K562 (cell line): ENCODE measurements around the gene MEAF6. TPM values are rescaled to one million over a fixed set of nuclear protein-coding genes. Genes with fewer than 3 reads are reported as not detected.
A peak's percentile ranks its signal among the peaks of the same experiment; 100 is the strongest.

Experiments used
- ATAC-seq: fragments of 200-7000 bp; cut with Tn5 transposase; 3 replicates; pipeline ENCODE4 v1.9.1; 2020; ENCODE audit warnings: moderate library complexity
- BruUV-seq: library from RNA; stranded (reverse); fragments of 400-500 nt; replicated peaks from 2 replicates; lab custom pipeline; 2021; lab: Mats Ljungman, UMichigan
- CTCF ChIA-PET: fragments of 300-600 bp; formaldehyde crosslinking; extraction: SDS; loops from one replicate; lab custom pipeline; 2021; ENCODE audit warnings: low intra/inter-chr PET ratio; lab: Yijun Ruan, JAX
- POLR2A ChIA-PET: fragments of 300-600, 350-650 bp; sonication (Branson Sonifier 250); formaldehyde crosslinking; extraction: SDS; loops from one replicate; lab custom pipeline; 2021; ENCODE audit warnings: antibody characterized with exemption, inconsistent platforms; lab: Yijun Ruan, JAX
- DNase-seq, 4 experiments: peaks; one replicate each; pipeline versions ENCODE4 v3.0.0 to v3.0.0-alpha.2; 2011 to 2018; ENCODE audit warnings: low spot score in 3 of 4, mixed read lengths in 3 of 4; ENCODE audit errors: extremely low read depth in 1 of 4
- FAIRE-seq: peaks from 2 replicates; lab custom pipeline; 2011; peaks lifted over from hg19 to GRCh38; lab: Jason Lieb, UNC
- H2AFZ ChIP-seq: 2 replicates; pipeline ENCODE4 v1.6.0; 2011; ENCODE audit warnings: low read depth, low read length, control low read depth, inconsistent platforms
- H3K27ac ChIP-seq: fragments of 200-600 bp; 3 replicates; pipeline ENCODE4 v1.8.0; 2011; ENCODE audit warnings: low read depth, mild to moderate bottlenecking, control low read depth, inconsistent platforms, low read length, moderate library complexity, mixed read lengths; ENCODE audit errors: extremely low read depth
- H3K27me3 ChIP-seq, 2 experiments: fragments of 300-600 bp in 1 of 2; 2 replicates in 1 of 2; 3 replicates in 1 of 2; pipeline versions ENCODE4 v1.6.0 to v1.8.0; 2011; ENCODE audit warnings: inconsistent platforms in 2 of 2, low read length in 2 of 2, mild to moderate bottlenecking in 1 of 2, mixed read lengths in 1 of 2, moderate library complexity in 1 of 2; ENCODE audit not compliant: control insufficient read depth in 2 of 2, insufficient read depth in 2 of 2
- H3K36me3 ChIP-seq: fragments of 300-600 bp; 3 replicates; pipeline ENCODE4 v1.8.0; 2011; ENCODE audit warnings: mild to moderate bottlenecking, low read length, inconsistent platforms; ENCODE audit not compliant: control insufficient read depth, insufficient read depth
- H3K4me1 ChIP-seq, 2 experiments: fragments of 200-600 bp in 1 of 2; replicated peaks in 1 of 2; 2 replicates in 1 of 2; 3 replicates in 1 of 2; pipeline versions ENCODE4 v1.5.1 to v1.8.0; 2011; ENCODE audit warnings: inconsistent platforms in 2 of 2, low read length in 2 of 2, mild to moderate bottlenecking in 1 of 2, mixed read lengths in 1 of 2, moderate library complexity in 1 of 2; ENCODE audit not compliant: control insufficient read depth in 2 of 2, insufficient read depth in 2 of 2
- H3K4me2 ChIP-seq: 2 replicates; pipeline ENCODE4 v1.6.1; 2011; ENCODE audit warnings: low read length, control low read depth, inconsistent platforms, mixed read lengths; ENCODE audit not compliant: insufficient read depth
- H3K4me3 ChIP-seq: fragments of 200-600 bp; sonication (generic), shearing (Covaris generic); 2 replicates; pipeline ENCODE4 v1.5.1; 2016; ENCODE audit warnings: control low read depth, inconsistent platforms
- H3K79me2 ChIP-seq: fragments of 200-600 bp; 3 replicates; pipeline ENCODE4 v1.8.0; 2011; ENCODE audit warnings: low read length, inconsistent platforms; ENCODE audit not compliant: control insufficient read depth, insufficient read depth
- H3K9ac ChIP-seq, 2 experiments: 2 replicates each; pipeline versions ENCODE4 v1.6.0 to v1.6.1; 2011; ENCODE audit warnings: low read depth in 2 of 2, low read length in 2 of 2, control low read depth in 1 of 2, inconsistent platforms in 1 of 2, mild to moderate bottlenecking in 1 of 2, mixed read lengths in 1 of 2; ENCODE audit not compliant: insufficient read depth in 1 of 2
- H3K9me1 ChIP-seq: one replicate; pipeline ENCODE4 v1.6.0; 2011; ENCODE audit warnings: inconsistent platforms, mild to moderate bottlenecking, low read length, moderate library complexity; ENCODE audit not compliant: control insufficient read depth, insufficient read depth
- H3K9me3 ChIP-seq: replicated peaks from 2 replicates; pipeline ENCODE4 v1.5.1; 2011; ENCODE audit warnings: low read depth, low read length, inconsistent platforms; ENCODE audit not compliant: control insufficient read depth, insufficient read depth
- H4K20me1 ChIP-seq: replicated peaks from 2 replicates; pipeline ENCODE4 v1.6.1; 2011; ENCODE audit warnings: low read length, inconsistent platforms, mixed read lengths; ENCODE audit not compliant: control insufficient read depth, insufficient read depth
- C11orf30 ChIP-seq: fragments of 450-650 bp; IDR thresholded peaks from 2 replicates; pipeline ENCODE4 v1.6.1; 2016; ENCODE audit warnings: low read depth, mild to moderate bottlenecking
- CBX8 ChIP-seq: fragments of 200-600 bp; sonication (generic); IDR thresholded peaks from 2 replicates; pipeline ENCODE4 v1.6.1; 2012; ENCODE audit warnings: borderline replicate concordance, mixed run types, low read depth, mild to moderate bottlenecking, moderate library complexity, mixed read lengths, low read length, control low read depth, inconsistent platforms; ENCODE audit not compliant: poor library complexity, severe bottlenecking; ENCODE audit errors: extremely low read depth
- MAFF ChIP-seq: IDR thresholded peaks from 2 replicates; pipeline ENCODE4 v1.6.1; 2012; ENCODE audit warnings: low read length, improper control_type of control experiment
- MAFG ChIP-seq: fragments of 450-650 bp; conservative IDR thresholded peaks from 2 replicates; pipeline ENCODE4 v1.6.1; 2016; ENCODE audit warnings: missing genetic modification characterization, missing compliant biosample characterization
- MAFK ChIP-seq: IDR thresholded peaks from 2 replicates; pipeline ENCODE4 v1.6.1; 2011; ENCODE audit warnings: low read length, improper control_type of control experiment
- MYNN ChIP-seq, 2 experiments: sonication (generic); formaldehyde crosslinking in 1 of 2; IDR thresholded peaks; 2 replicates each; pipeline versions ENCODE4 v1.5.0 to v1.6.1; 2016 to 2020; ENCODE audit warnings: antibody characterized with exemption in 1 of 2, missing genetic modification reagents in 1 of 2
- ZNF146 ChIP-seq: IDR thresholded peaks from one replicate; pipeline ENCODE4 v1.6.1; 2018; ENCODE audit warnings: missing compliant biosample characterization; ENCODE audit not compliant: unreplicated experiment
- ZNF316 ChIP-seq: fragments of 450-650 bp; IDR thresholded peaks from 2 replicates; pipeline ENCODE4 v1.6.1; 2016
- WGBS: fragments of 100-300 bp; shearing (Covaris generic); methylation state at CpG from one replicate; pipeline ENCODE4 v1.1.6; 2016; ENCODE audit warnings: low coverage, mixed read lengths; ENCODE audit not compliant: insufficient coverage; ENCODE audit errors: missing lambda C conversion rate; 5-methylcytosine and 5-hydroxymethylcytosine counted together
- in situ Hi-C: fragments of 300-500 bp; cut with MboI; formaldehyde crosslinking; loops from 4 replicates; pipeline ENCODE4 v1.15.0; 2018; ENCODE audit warnings: inconsistent platforms, mixed read lengths
- intact Hi-C: fragments of 100-400 bp; cut with micrococcal nuclease; formaldehyde crosslinking; loops from 2 replicates; pipeline ENCODE4 v1.14.2; 2022
- polyA plus RNA-seq, 8 experiments: library from polyadenylated mRNA; depleted of rRNA in 4 of 8; stranded (reverse) in 5 of 8; unstranded in 3 of 8; fragments of >200 nt; fragmentation: Nextera tagmentation in 2 of 8; fragmentation: Illumina TruSeq in 1 of 8; extraction: Ambion mirVana in 2 of 8; extraction: Trizol in 1 of 8; gene quantifications; 2 replicates each; pipeline versions ENCODE4 v1.2.1 to v1.2.3, GENCODE V29; 2011 to 2014; ENCODE audit warnings: inconsistent platforms in 1 of 8, missing spikeins in 1 of 8
- total RNA-seq, 7 experiments: library from RNA; depleted of rRNA in 6 of 7; stranded (reverse); fragments of >200 nt in 6 of 7; fragmentation: Illumina TruSeq in 2 of 7; extraction: Trizol in 2 of 7; gene quantifications; 2 replicates each; pipeline versions ENCODE4 v1.2.1 to v1.2.3, GENCODE V29; 2011 to 2021; ENCODE audit warnings: low replicate concordance in 1 of 7

MEAF6 gene
- total and polyA plus RNA-seq, 9 of the 15 experiments (the other 6 are each of a cell fraction or from before 2014, with no cell fraction given) = 55.0 to 151 (median 92.3) TPM

DNA sequence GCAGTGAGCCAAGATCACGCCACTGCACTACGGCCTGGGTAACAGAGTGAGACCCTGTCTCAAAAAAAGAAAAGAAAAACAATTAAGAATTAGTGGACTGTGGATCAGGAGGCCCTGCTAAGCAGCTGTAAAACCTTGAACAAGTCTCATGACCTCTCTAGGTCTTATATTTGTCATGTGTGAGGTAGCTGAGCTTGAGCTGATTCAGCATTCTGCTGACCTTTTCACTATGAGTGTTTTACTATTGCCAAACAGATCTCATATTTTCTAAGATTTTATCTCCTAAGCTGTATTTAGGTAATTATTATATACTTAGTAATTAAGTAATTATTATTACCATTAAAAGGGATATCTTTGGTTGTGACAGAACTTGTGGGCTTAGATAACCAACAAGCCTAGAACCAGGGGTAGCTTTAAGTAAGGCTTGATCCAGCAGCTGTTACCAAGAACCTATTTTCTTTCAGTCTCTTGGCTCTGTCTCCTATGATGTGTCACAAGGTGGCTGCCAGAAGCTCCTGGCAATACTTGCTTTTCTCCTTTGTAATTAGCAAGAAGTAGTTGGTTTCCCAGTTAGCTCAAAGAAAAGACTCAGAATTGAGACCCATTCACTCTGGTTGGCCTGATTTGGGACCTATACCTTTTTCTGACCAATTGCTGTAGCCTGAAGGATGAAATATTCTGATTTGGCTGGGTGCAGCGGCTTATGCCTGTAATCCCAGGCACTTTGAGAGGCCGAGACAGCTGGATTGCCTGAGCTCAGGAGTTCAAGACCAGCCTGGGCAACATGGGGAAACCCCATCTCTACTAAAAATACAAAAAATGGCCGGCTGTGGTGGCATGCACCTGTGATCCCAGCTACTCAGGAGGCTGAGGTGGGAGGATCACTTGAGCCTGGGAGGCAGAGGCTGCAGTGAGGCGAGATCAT lies 48.7 kb downstream of the MEAF6 start:
- DNase-seq = no peak
- Histone ChIP-seq H4K20me1 (no peaks in the 10 kb centered on the region), H3K27ac (no peak overlapping the region), H3K9me3 (no peaks in the 10 kb centered on the region), H2AFZ (no peak overlapping the region), H3K4me2 (no peak overlapping the region), H3K9ac (no peak overlapping the region), H3K79me2 (no peaks in the 10 kb centered on the region), H3K4me1 (peaks cover 0 to 9% of the 10 kb centered on the region in 2 experiments; a peak in 3 of 5 replicates), H3K9me1 (no peaks in the 10 kb centered on the region), H3K4me3 (no peak overlapping the region), H3K27me3 (no peaks in the 10 kb centered on the region), H3K36me3 (no peaks in the 10 kb centered on the region)
- in situ Hi-C loops = no loop called here
- intact Hi-C loops = no loop called here
- ATAC-seq = no peak
- TF ChIP-seq MYNN (IDR thresholded peaks at IDR 0.05) = no peak
- TF ChIP-seq MYNN (CRISPR knock-in tag; IDR thresholded peaks at IDR 0.05) = no peak
- TF ChIP-seq ZNF146 (CRISPR knock-in tag) = no peak
- TF ChIP-seq ZNF316 = peak; percentile 83
- peak; percentile 83 for TF ChIP-seq C11orf30
- TF ChIP-seq MAFK = peak; percentile 55; the same call in 1 of the 2 replicates
- peak; percentile 60 for TF ChIP-seq MAFF
- TF ChIP-seq MAFG = peak; percentile 71
- no peak for TF ChIP-seq CBX8
- FAIRE-seq = no peak
- POLR2A ChIA-PET = interaction anchor here (0.6 to 7.1 kb wide), 6 partner anchors 11 to 985 kb away, joined by 3 to 64 read pairs (median 3); partner anchors contain the start of gene ZC3H12A
- no TSS peak for BruUV-seq
- WGBS = 62% methylated on average over 6 of the region's 6 CpGs
- CTCF ChIA-PET = interaction anchor here (0.6 kb wide), 1 partner anchor 445 kb away, joined by 3 read pairs; no protein-coding TSS in a partner anchor
